ENCODE data around the gene PRICKLE1. TPM values are rescaled to one million over a fixed set of nuclear protein-coding genes. Genes with fewer than 3 reads are reported as not detected.

PRICKLE1 gene
- total and polyA plus RNA-seq, 2 of the 13 experiments (the other 11 are each of a cell fraction or from before 2014, with no cell fraction given) = not detected

- no peaks in the 10 kb centered on the region for H4K20me1 ChIP-seq (ENCODE audit: insufficient read depth, low read length)
- H3K27me3 ChIP-seq (ENCODE audit: control insufficient read depth in 1 of 2, insufficient read depth in 2 of 2, low read length in 2 of 2) = peaks cover 0 to 6% of the 10 kb centered on the region in 2 experiments; a peak in 2 of 5 replicates
- H3K4me3 ChIP-seq (replicated peaks in 1 of 3; ENCODE audit: insufficient read depth in 1 of 3, low read depth in 2 of 3, low read length in 3 of 3) = no peak overlapping the region
- intact Hi-C loops (cut with micrococcal nuclease; ENCODE audit: unreplicated experiment) = no loop called here
- no peak overlapping the region for H2AFZ ChIP-seq (ENCODE audit: low read length)
- no peak overlapping the region for H3K4me2 ChIP-seq (ENCODE audit: low read depth, low read length)
- TF ChIP-seq REXO4 (CRISPR knock-in tag; IDR thresholded peaks at IDR 0.05; ENCODE audit: borderline replicate concordance) = no peak
- TF ChIP-seq ZXDC (CRISPR knock-in tag; IDR thresholded peaks at IDR 0.05) = no peak
- TF ChIP-seq, protein P1, sequence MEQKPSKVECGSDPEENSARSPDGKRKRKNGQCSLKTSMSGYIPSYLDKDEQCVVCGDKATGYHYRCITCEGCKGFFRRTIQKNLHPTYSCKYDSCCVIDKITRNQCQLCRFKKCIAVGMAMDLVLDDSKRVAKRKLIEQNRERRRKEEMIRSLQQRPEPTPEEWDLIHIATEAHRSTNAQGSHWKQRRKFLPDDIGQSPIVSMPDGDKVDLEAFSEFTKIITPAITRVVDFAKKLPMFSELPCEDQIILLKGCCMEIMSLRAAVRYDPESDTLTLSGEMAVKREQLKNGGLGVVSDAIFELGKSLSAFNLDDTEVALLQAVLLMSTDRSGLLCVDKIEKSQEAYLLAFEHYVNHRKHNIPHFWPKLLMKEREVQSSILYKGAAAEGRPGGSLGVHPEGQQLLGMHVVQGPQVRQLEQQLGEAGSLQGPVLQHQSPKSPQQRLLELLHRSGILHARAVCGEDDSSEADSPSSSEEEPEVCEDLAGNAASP (CRISPR knock-in tag; IDR thresholded peaks at IDR 0.05; ENCODE audit: borderline replicate concordance) = no peak
- no peak for TF ChIP-seq SMARCE1 (IDR thresholded peaks at IDR 0.05; ENCODE audit: borderline replicate concordance)
- no peak for TF ChIP-seq SIX1 (CRISPR knock-in tag; IDR thresholded peaks at IDR 0.05; ENCODE audit: borderline replicate concordance)
- TF ChIP-seq TIGD3 (CRISPR knock-in tag; IDR thresholded peaks at IDR 0.05; ENCODE audit: borderline replicate concordance) = no peak
- TF ChIP-seq HNF4A (CRISPR knock-in tag; IDR thresholded peaks at IDR 0.05) = no peak
- no peak for TF ChIP-seq ZNF253 (CRISPR knock-in tag; IDR thresholded peaks at IDR 0.05; ENCODE audit: borderline replicate concordance)
- in situ Hi-C loops (cut with HindIII; ENCODE audit: extremely low pct_ligation_motif_present, low pct_unique_long_range_greater_than_20kb) = no loop called here
- H3K27ac ChIP-seq (ENCODE audit: extremely low read length, insufficient read depth, low read length) = no peak overlapping the region
- 7% methylated on average over 3 of the region's 3 CpGs for WGBS (ENCODE audit: low lambda C conversion rate)
- H3K36me3 ChIP-seq (replicated peaks in 1 of 2; ENCODE audit: control insufficient read depth in 1 of 2, insufficient read depth in 2 of 2, low read length in 2 of 2) = no peaks in the 10 kb centered on the region
- CTCF ChIA-PET (ENCODE audit: low intra/inter-chr PET ratio, low total read pairs) = no interaction called here
- FAIRE-seq = no peak
- no peaks in the 10 kb centered on the region for H3K9me3 ChIP-seq (ENCODE audit: low read length)
- no peak for DNase-seq (ENCODE audit: low spot score)
- H3K79me2 ChIP-seq (ENCODE audit: insufficient read depth, low read length) = no peaks in the 10 kb centered on the region
- no peak overlapping the region for H3K9ac ChIP-seq (ENCODE audit: insufficient read depth, low read depth, low read length)
- ATAC-seq = no peak
- H3K4me1 ChIP-seq (ENCODE audit: insufficient read depth, low read length) = no peaks in the 10 kb centered on the region
- BruUV-seq (replicated peaks) = no TSS peak
- POLR2A ChIA-PET = no interaction called here
These were observed 117.2 kb downstream of the PRICKLE1 start for GRCh38 chr12:42472376-42472775.
